ENCODE measurements around the gene CSNK1A1. TPM values are rescaled to one million over a fixed set of nuclear protein-coding genes. Genes with fewer than 3 reads are reported as not detected.

Gene CSNK1A1
- total and polyA plus RNA-seq, 2 of the 4 experiments (the other 2 are of a cell fraction): 140 to 419 TPM

DNA sequence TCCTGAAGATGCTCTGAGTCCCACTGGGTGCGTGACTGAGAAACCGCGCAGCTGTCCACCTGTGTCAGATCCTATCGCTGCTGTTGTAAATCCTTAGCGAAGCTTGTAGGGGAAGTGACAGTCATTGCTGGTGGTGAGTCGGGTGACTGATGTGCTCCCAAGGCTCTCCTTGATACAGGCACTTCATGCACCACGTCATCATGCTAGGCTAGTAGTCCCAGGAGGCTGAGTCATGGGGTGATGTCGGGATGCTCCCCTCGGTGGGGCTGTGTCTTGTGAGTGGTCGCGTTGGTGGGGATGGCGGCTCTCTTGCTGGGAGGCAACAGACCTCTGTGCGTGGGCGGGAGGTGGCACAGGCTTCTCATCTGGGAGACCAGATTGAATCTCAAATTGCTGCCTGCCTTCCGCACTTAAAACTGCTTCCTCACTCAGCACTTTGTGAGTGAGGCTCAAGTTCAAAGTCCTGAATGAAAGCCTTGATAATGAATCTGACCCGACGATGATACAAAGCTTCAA is 84.7 kb downstream of the CSNK1A1 start:
- peak; percentile 66 for ATAC-seq (ENCODE audit: low read depth)

More for the DNA sequence above, 84.7 kb downstream of the CSNK1A1 start:
- Histone ChIP-seq H3K9me1 (ENCODE audit: insufficient read depth, low read length) (peaks cover 18% of the 10 kb centered on the region), H3K4me2 (ENCODE audit: low read depth, low read length) (peak overlapping the region; percentile 16; the same call in 1 of the 2 replicates), H2BK120ac (ENCODE audit: low read depth, low read length) (peak overlapping the region; percentile 64), H3K4me1 (ENCODE audit: control insufficient read depth, insufficient read depth, low read length) (peaks cover 21% of the 10 kb centered on the region), H3K27ac (ENCODE audit: insufficient read depth, low read length) (peak overlapping the region; percentile 40), H4K91ac (ENCODE audit: insufficient read depth, low read depth, low read length) (peak overlapping the region; percentile 53), H4K20me1 (ENCODE audit: insufficient read depth, low read length) (no peaks in the 10 kb centered on the region), H3K56ac (ENCODE audit: extremely low read depth, insufficient read depth, low read length) (no peak overlapping the region), H4K8ac (ENCODE audit: low read depth in 2 of 2, low read length in 2 of 2) (peak overlapping the region; percentile 24 to 53; a peak in 3 of 4 replicates), H2BK15ac (ENCODE audit: low read depth, low read length) (peak overlapping the region; percentile 88; the same call in 2 of the 3 replicates), H3K23ac (ENCODE audit: low read depth, low read length) (peak overlapping the region; percentile 58; the same call in 1 of the 2 replicates), H3K79me1 (ENCODE audit: low read depth in 1 of 2, low read length in 2 of 2) (peaks cover 0 to 5% of the 10 kb centered on the region in 2 experiments; a peak in 2 of 4 replicates), H3K4ac (ENCODE audit: low read depth, low read length) (peak overlapping the region; percentile 80), H3K36me3 (ENCODE audit: control insufficient read depth, insufficient read depth, low read length) (no peaks in the 10 kb centered on the region), H2BK5ac (ENCODE audit: low read depth, low read length, poor library complexity, severe bottlenecking) (peak overlapping the region; percentile 71), H3K9me3 (ENCODE audit: control insufficient read depth, insufficient read depth, low read length) (no peaks in the 10 kb centered on the region), H3K18ac (ENCODE audit: low read depth, low read length) (peak overlapping the region; percentile 72), H2AK9ac (replicated peaks; ENCODE audit: low read depth, low read length, poor library complexity) (peak overlapping the region; percentile 21), H3K14ac (replicated peaks; ENCODE audit: low read depth, low read length) (peak overlapping the region; percentile 48), H3K27me3 (ENCODE audit: control insufficient read depth, insufficient read depth, low read length) (no peaks in the 10 kb centered on the region), H4K5ac (ENCODE audit: low read depth, low read length) (peak overlapping the region; percentile 78), H3K4me3 (ENCODE audit: insufficient read depth, low read depth, low read length) (no peak overlapping the region), H2AFZ (replicated peaks; ENCODE audit: low read length, poor library complexity) (peak overlapping the region; percentile 92), H3K9ac (ENCODE audit: low read depth, low read length) (no peak overlapping the region; the same call in 1 of the 2 replicates), H2BK20ac (ENCODE audit: low read depth, low read length) (peak overlapping the region; percentile 87), H2AK5ac (ENCODE audit: low read depth, low read length) (peak overlapping the region; percentile 95)
- peak; percentile 79 for TF ChIP-seq BHLHE40 (IDR thresholded peaks at IDR 0.05; ENCODE audit: low read depth, low read length)
- no peak for TF ChIP-seq RFX5 (IDR thresholded peaks at IDR 0.05; ENCODE audit: low read depth, low read length)
- TF ChIP-seq POLR2A (IDR thresholded peaks at IDR 0.05; ENCODE audit: low read depth, low read length): 0 out of 2 replicates have a peak, but pooled peaks have one; percentile 42
- TF ChIP-seq RAD21 (IDR thresholded peaks at IDR 0.05; ENCODE audit: low read length): no peak
- peak; percentile 70 for TF ChIP-seq MAZ (IDR thresholded peaks at IDR 0.05; ENCODE audit: borderline replicate concordance, low read depth, low read length)
- 0 out of 2 replicates have a peak, but pooled peaks have one; percentile 2 for TF ChIP-seq SMC3 (IDR thresholded peaks at IDR 0.05; ENCODE audit: low read depth, low read length)
- peak; percentile 78 for TF ChIP-seq FOS (IDR thresholded peaks at IDR 0.05; ENCODE audit: low read depth, low read length)
- TF ChIP-seq MAFK (IDR thresholded peaks at IDR 0.05; ENCODE audit: low read depth, low read length): 0 out of 2 replicates have a peak, but pooled peaks have one; percentile 10
- TF ChIP-seq NFE2L2 (IDR thresholded peaks at IDR 0.05; ENCODE audit: low read depth, low read length): peak; percentile 75
- TF ChIP-seq, protein P1, sequence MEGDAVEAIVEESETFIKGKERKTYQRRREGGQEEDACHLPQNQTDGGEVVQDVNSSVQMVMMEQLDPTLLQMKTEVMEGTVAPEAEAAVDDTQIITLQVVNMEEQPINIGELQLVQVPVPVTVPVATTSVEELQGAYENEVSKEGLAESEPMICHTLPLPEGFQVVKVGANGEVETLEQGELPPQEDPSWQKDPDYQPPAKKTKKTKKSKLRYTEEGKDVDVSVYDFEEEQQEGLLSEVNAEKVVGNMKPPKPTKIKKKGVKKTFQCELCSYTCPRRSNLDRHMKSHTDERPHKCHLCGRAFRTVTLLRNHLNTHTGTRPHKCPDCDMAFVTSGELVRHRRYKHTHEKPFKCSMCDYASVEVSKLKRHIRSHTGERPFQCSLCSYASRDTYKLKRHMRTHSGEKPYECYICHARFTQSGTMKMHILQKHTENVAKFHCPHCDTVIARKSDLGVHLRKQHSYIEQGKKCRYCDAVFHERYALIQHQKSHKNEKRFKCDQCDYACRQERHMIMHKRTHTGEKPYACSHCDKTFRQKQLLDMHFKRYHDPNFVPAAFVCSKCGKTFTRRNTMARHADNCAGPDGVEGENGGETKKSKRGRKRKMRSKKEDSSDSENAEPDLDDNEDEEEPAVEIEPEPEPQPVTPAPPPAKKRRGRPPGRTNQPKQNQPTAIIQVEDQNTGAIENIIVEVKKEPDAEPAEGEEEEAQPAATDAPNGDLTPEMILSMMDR (conservative IDR thresholded peaks at IDR 0.05; ENCODE audit: low read depth, low read length): no peak
- in situ Hi-C loops (cut with MboI; ENCODE audit: low sequenced_read_pairs) (no loop called here), intact Hi-C loops (cut with micrococcal nuclease) (no loop called here), dilution Hi-C loops (cut with HindIII; ENCODE audit: low sequenced_read_pairs, unreplicated experiment) (no loop called here)
- WGBS, 2 experiments (ENCODE audit: extremely low coverage in 2 of 2, insufficient read length in 1 of 2): 28% methylated on average over 7 of the region's 17 CpGs; no CpG with 5 or more reads in 1 of the 2 experiments
- CTCF ChIA-PET: interaction anchor here (0.7 to 1.6 kb wide), 2 partner anchors 11 to 84 kb away, joined by 3 to 4 read pairs; no protein-coding TSS in a partner anchor
- POLR2A ChIA-PET (ENCODE audit: unreplicated experiment): no interaction called here
- BruUV-seq (replicated peaks): no TSS peak
- DNase-seq: peak; percentile 95
